Endothelial cell of umbilical vein (primary cell): Measurements from ENCODE around the gene CDT1. TPM values are rescaled to one million over a fixed set of nuclear protein-coding genes. Genes with fewer than 3 reads are reported as not detected.

ENCODE experiments used
- BruUV-seq: library from RNA; stranded (reverse); fragments of 400-500 nt; replicated peaks from 2 replicates; lab custom pipeline; 2021; lab: Mats Ljungman, UMichigan
- CTCF ChIA-PET: fragments of 300-600, 350-600 bp; sonication (Branson Sonifier 250); formaldehyde crosslinking; loops from one replicate; lab custom pipeline; 2021; ENCODE audit warnings: antibody characterized with exemption, inconsistent platforms; lab: Charles Lee
- POLR2A ChIA-PET: fragments of 300-600, 350-600 bp; sonication (Branson Sonifier 250); formaldehyde crosslinking; loops from one replicate; lab custom pipeline; 2021; ENCODE audit warnings: antibody characterized with exemption, inconsistent platforms; lab: Charles Lee
- DNase-seq: peaks from one replicate; pipeline ENCODE4 v3.0.0-alpha.2; 2011; ENCODE audit warnings: low read depth, low spot score
- FAIRE-seq: peaks from 2 replicates; lab custom pipeline; 2011; peaks lifted over from hg19 to GRCh38; lab: Jason Lieb, UNC
- H2AFZ ChIP-seq: 2 replicates; pipeline ENCODE4 v1.6.0; 2012; ENCODE audit warnings: low read depth, low read length, control low read depth, inconsistent platforms
- H3K27ac ChIP-seq: 2 replicates; pipeline ENCODE4 v1.5.1; 2011; ENCODE audit warnings: low read depth, mild to moderate bottlenecking, control low read depth, low read length, moderate library complexity; ENCODE audit not compliant: insufficient read depth
- H3K27me3 ChIP-seq, 2 experiments: 2 replicates each; pipeline versions ENCODE4 v1.6.0 to v1.6.1; 2011; ENCODE audit warnings: low read length in 2 of 2, mixed read lengths in 1 of 2; ENCODE audit not compliant: control insufficient read depth in 2 of 2, insufficient read depth in 2 of 2
- H3K36me3 ChIP-seq, 2 experiments: 2 replicates in 1 of 2; 3 replicates in 1 of 2; pipeline ENCODE4 v1.5.1; 2011; ENCODE audit warnings: low read length in 2 of 2, mild to moderate bottlenecking in 1 of 2, moderate library complexity in 1 of 2; ENCODE audit not compliant: control insufficient read depth in 2 of 2, insufficient read depth in 2 of 2; ENCODE audit errors: extremely low read depth in 1 of 2
- H3K4me1 ChIP-seq: 3 replicates; pipeline ENCODE4 v1.5.1; 2011; ENCODE audit warnings: mild to moderate bottlenecking, low read length; ENCODE audit not compliant: control insufficient read depth, insufficient read depth; ENCODE audit errors: extremely low read depth
- H3K4me2 ChIP-seq: 2 replicates; pipeline ENCODE4 v1.6.1; 2011; ENCODE audit warnings: low read length, control low read depth, mixed read lengths; ENCODE audit not compliant: insufficient read depth
- H3K4me3 ChIP-seq, 3 experiments: fragments of 200-600 bp in 1 of 3; sonication (generic), shearing (Covaris generic) in 1 of 3; replicated peaks in 1 of 3; 2 replicates each; pipeline ENCODE4 v1.5.1; 2011 to 2016; ENCODE audit warnings: control low read depth in 3 of 3, low read length in 3 of 3, mild to moderate bottlenecking in 2 of 3, inconsistent platforms in 1 of 3, low read depth in 1 of 3, moderate library complexity in 1 of 3; ENCODE audit not compliant: insufficient read depth in 1 of 3
- H3K79me2 ChIP-seq: 2 replicates; pipeline ENCODE4 v1.6.0; 2012; ENCODE audit warnings: low read length, inconsistent platforms; ENCODE audit not compliant: control insufficient read depth, insufficient read depth
- H3K9ac ChIP-seq: replicated peaks from 2 replicates; pipeline ENCODE3; 2011; ENCODE audit warnings: low read length, control low read depth; ENCODE audit not compliant: insufficient read depth; ENCODE audit errors: extremely low read depth
- H3K9me1 ChIP-seq: replicated peaks from 3 replicates; pipeline ENCODE4 v1.6.0; 2011; ENCODE audit warnings: mild to moderate bottlenecking, low read length; ENCODE audit not compliant: control insufficient read depth, insufficient read depth; ENCODE audit errors: extremely low read depth
- H3K9me3 ChIP-seq: replicated peaks from 2 replicates; pipeline ENCODE4 v1.5.1; 2012; ENCODE audit warnings: low read length, inconsistent platforms; ENCODE audit not compliant: control insufficient read depth, insufficient read depth
- H4K20me1 ChIP-seq: replicated peaks from 2 replicates; pipeline ENCODE3; 2011; ENCODE audit warnings: mild to moderate bottlenecking, low read length; ENCODE audit not compliant: control insufficient read depth, insufficient read depth; ENCODE audit errors: extremely low read depth
- CTCF ChIP-seq, 2 donors: IDR thresholded peaks; 1 replicate in 1 of 2; 2 replicates in 1 of 2; pipeline ENCODE4 v1.5.1; 2011; ENCODE audit warnings: low read length in 2 of 2, mild to moderate bottlenecking in 2 of 2, moderate library complexity in 2 of 2, control low read depth in 1 of 2, inconsistent platforms in 1 of 2, low read depth in 1 of 2; ENCODE audit not compliant: insufficient read depth in 1 of 2; ENCODE audit errors: extremely low read depth in 1 of 2
- EZH2 ChIP-seq: IDR thresholded peaks from 2 replicates; pipeline ENCODE4 v1.6.1; 2012; ENCODE audit warnings: borderline replicate concordance, low read depth, mild to moderate bottlenecking, moderate library complexity, low read length, inconsistent platforms; ENCODE audit not compliant: severe bottlenecking
- FOS ChIP-seq: IDR thresholded peaks from 2 replicates; pipeline ENCODE4 v1.6.1; 2011; ENCODE audit warnings: mild to moderate bottlenecking, low read length, moderate library complexity, borderline replicate concordance; ENCODE audit not compliant: insufficient read depth
- GATA2 ChIP-seq: IDR thresholded peaks from 2 replicates; pipeline ENCODE4 v1.7.0; 2011; ENCODE audit warnings: low read depth, mild to moderate bottlenecking, moderate library complexity, mixed read lengths, low read length; ENCODE audit not compliant: insufficient read length, insufficient read depth
- JUN ChIP-seq: IDR thresholded peaks from 2 replicates; pipeline ENCODE4 v1.6.1; 2011; ENCODE audit warnings: borderline replicate concordance, low read depth; ENCODE audit not compliant: insufficient read length, insufficient read depth
- MAX ChIP-seq: IDR thresholded peaks from 2 replicates; pipeline ENCODE4 v1.6.1; 2011; ENCODE audit not compliant: insufficient read depth, insufficient read length
- MYC ChIP-seq: IDR thresholded peaks from one replicate; pipeline ENCODE4 v1.6.1; 2011; ENCODE audit warnings: mild to moderate bottlenecking, low read depth, low read length
- POLR2A ChIP-seq: IDR thresholded peaks from 2 replicates; pipeline ENCODE4 v1.6.1; 2012; ENCODE audit warnings: low read depth, mild to moderate bottlenecking, control low read depth, low read length
- POLR2AphosphoS5 ChIP-seq: IDR thresholded peaks from 2 replicates; pipeline ENCODE4 v1.6.1; 2012; ENCODE audit warnings: low read depth, mild to moderate bottlenecking, control low read depth, low read length, moderate library complexity; ENCODE audit not compliant: insufficient read depth
- dilution Hi-C: fragments of 300-500 bp; cut with MboI; formaldehyde crosslinking; loops from one replicate; pipeline ENCODE4 v1.15.0; 2019; ENCODE audit warnings: low sequenced_read_pairs; ENCODE audit not compliant: extremely low pct_ligation_motif_present
- intact Hi-C: fragments of 100-400 bp; cut with micrococcal nuclease; formaldehyde crosslinking; loops from one replicate; pipeline ENCODE4 v1.10.0; 2022
- polyA plus RNA-seq, 4 experiments: library from polyadenylated mRNA; depleted of rRNA in 3 of 4; stranded (reverse) in 3 of 4; unstranded in 1 of 4; fragments of >200 nt; gene quantifications; 2 replicates each; pipeline versions ENCODE4 v1.2.1 to v1.2.3, GENCODE V29; 2011 to 2012; ENCODE audit warnings: missing spikeins in 1 of 4
- total RNA-seq: library from RNA; stranded (reverse); gene quantifications from 2 replicates; pipeline ENCODE4 v1.2.3, GENCODE V29; 2021

The CDT1 gene
- total and polyA plus RNA-seq, 2 donors (not counting 3 experiments of a cell fraction or from before 2014, with no cell fraction given), result 15.6 to 30.6 TPM

- no peak overlapping the region for H3K27ac ChIP-seq
- H4K20me1 ChIP-seq, result no peaks in the 10 kb centered on the region
- no peaks in the 10 kb centered on the region for H3K4me1 ChIP-seq
- CTCF ChIA-PET, result interaction anchor here (1.4 kb wide), 1 partner anchor 84 kb away, joined by 3 read pairs; no protein-coding TSS in a partner anchor
- H3K9me1 ChIP-seq, result no peaks in the 10 kb centered on the region
- FAIRE-seq, result no peak
- H3K4me2 ChIP-seq, result no peak overlapping the region
- POLR2A ChIA-PET, result no interaction called here
- H3K36me3 ChIP-seq, result peaks cover 0 to 3% of the 10 kb centered on the region in 2 experiments
- H3K27me3 ChIP-seq, result no peaks in the 10 kb centered on the region
- H3K4me3 ChIP-seq, result no peak overlapping the region
- no peak for DNase-seq
- dilution Hi-C loops, result no loop called here
- no peak overlapping the region for H3K9ac ChIP-seq
- intact Hi-C loops, result no loop called here
- H3K9me3 ChIP-seq, result no peaks in the 10 kb centered on the region
- no peak for TF ChIP-seq CTCF (IDR thresholded peaks at IDR 0.05; ENCODE audit: extremely low read depth in 1 of 2, insufficient read depth in 1 of 2, low read depth in 1 of 2, low read length in 2 of 2)
- TF ChIP-seq GATA2, result no peak
- no peak for TF ChIP-seq POLR2AphosphoS5
- TF ChIP-seq FOS, result no peak
- no peak for TF ChIP-seq MAX
- TF ChIP-seq MYC, result no peak
- no peak for TF ChIP-seq JUN
- no peak for TF ChIP-seq EZH2
- TF ChIP-seq POLR2A, result no peak
- H2AFZ ChIP-seq, result no peak overlapping the region
- BruUV-seq, result no TSS peak
- no peaks in the 10 kb centered on the region for H3K79me2 ChIP-seq
These were observed 17.7 kb downstream of the CDT1 start for GRCh38 chr16:88821168-88821850.
